WTC11 (cell line): ENCODE results near the gene ECSCR. TPM values are rescaled to one million over a fixed set of nuclear protein-coding genes. Genes with fewer than 3 reads are reported as not detected.

ENCODE experiments used
- ATAC-seq: fragments of 200-7000 bp; cut with Tn5 transposase; 2 replicates; pipeline ENCODE4 v1.10.0; 2021; ENCODE audit warnings: mild to moderate bottlenecking, moderate library complexity
- CTCF ChIA-PET: fragments of 300-600 bp; sonication (Branson Sonifier 250); formaldehyde crosslinking; loops from one replicate; lab custom pipeline; 2021; ENCODE audit warnings: antibody characterized with exemption; lab: Charles Lee
- POLR2A ChIA-PET: fragments of 350-600 bp; sonication (Branson Sonifier 250); formaldehyde crosslinking; loops from one replicate; lab custom pipeline; 2021; ENCODE audit warnings: antibody characterized with exemption; lab: Charles Lee
- DNase-seq: peaks from one replicate; pipeline ENCODE4 v3.0.0; 2021; ENCODE audit warnings: low spot score
- H3K27ac Mint-ChIP-seq: 2 replicates; pipeline ENCODE4 v1.8.0; 2021; ENCODE audit warnings: mixed read lengths
- H3K27me3 Mint-ChIP-seq: 2 replicates; pipeline ENCODE4 v1.8.0; 2021; ENCODE audit warnings: low read depth, mild to moderate bottlenecking, moderate library complexity, mixed read lengths
- H3K36me3 Mint-ChIP-seq: 2 replicates; pipeline ENCODE4 v1.8.0; 2021; ENCODE audit warnings: mixed read lengths
- H3K4me1 Mint-ChIP-seq: 2 replicates; pipeline ENCODE4 v1.8.0; 2022; ENCODE audit warnings: mixed read lengths
- H3K4me3 Mint-ChIP-seq: 2 replicates; pipeline ENCODE4 v1.8.0; 2021; ENCODE audit warnings: mild to moderate bottlenecking, moderate library complexity, mixed read lengths
- H3K9me3 Mint-ChIP-seq: 2 replicates; pipeline ENCODE4 v1.8.0; 2021; ENCODE audit warnings: mixed read lengths
- CBFB ChIP-seq: sonication (generic); formaldehyde crosslinking; IDR thresholded peaks from 2 replicates; pipeline ENCODE4 v1.8.1; 2022; ENCODE audit warnings: mild to moderate bottlenecking, low read depth, missing genetic modification reagents
- CREM ChIP-seq: sonication (generic); formaldehyde crosslinking; IDR thresholded peaks from 2 replicates; pipeline ENCODE4 v1.8.1; 2022; ENCODE audit warnings: mild to moderate bottlenecking, missing genetic modification reagents, moderate library complexity
- CTCF ChIP-seq: fragments of 200-600 bp; IDR thresholded peaks from 2 replicates; pipeline ENCODE4 v1.8.0; 2022; ENCODE audit warnings: antibody characterized with exemption
- ERG ChIP-seq: fragments of 250-450 bp; sonication (Bioruptor Pico); IDR thresholded peaks from 2 replicates; pipeline ENCODE4 v1.8.0; 2021; ENCODE audit warnings: mild to moderate bottlenecking
- FOXK1 ChIP-seq: sonication (generic); formaldehyde crosslinking; IDR thresholded peaks from 2 replicates; pipeline ENCODE4 v1.8.0; 2022; ENCODE audit warnings: mild to moderate bottlenecking, moderate library complexity, missing genetic modification reagents
- FOXP1 ChIP-seq: sonication (generic); formaldehyde crosslinking; IDR thresholded peaks from 2 replicates; pipeline ENCODE4 v1.8.0; 2022; ENCODE audit warnings: missing genetic modification reagents, mild to moderate bottlenecking, moderate library complexity, borderline replicate concordance
- FOXP4 ChIP-seq: sonication (generic); formaldehyde crosslinking; IDR thresholded peaks from 2 replicates; pipeline ENCODE4 v1.8.0; 2022; ENCODE audit warnings: mild to moderate bottlenecking, missing genetic modification reagents
- HMGA2 ChIP-seq: fragments of 250-450 bp; sonication (Bioruptor Pico); IDR thresholded peaks from 2 replicates; pipeline ENCODE4 v1.4.0; 2021; ENCODE audit warnings: mild to moderate bottlenecking, moderate library complexity
- MAX ChIP-seq: sonication (generic); formaldehyde crosslinking; IDR thresholded peaks from 2 replicates; pipeline ENCODE4 v1.8.0; 2022; ENCODE audit warnings: mild to moderate bottlenecking, missing genetic modification reagents
- SMAD3 ChIP-seq: sonication (generic); formaldehyde crosslinking; IDR thresholded peaks from 2 replicates; pipeline ENCODE4 v1.8.0; 2022; ENCODE audit warnings: missing genetic modification reagents, mild to moderate bottlenecking, borderline replicate concordance
- SMAD4 ChIP-seq: sonication (generic); formaldehyde crosslinking; IDR thresholded peaks from 2 replicates; pipeline ENCODE4 v1.8.0; 2022; ENCODE audit warnings: mild to moderate bottlenecking, missing genetic modification reagents
- SP1 ChIP-seq: sonication (generic); formaldehyde crosslinking; conservative IDR thresholded peaks from 2 replicates; pipeline ENCODE4 v1.8.1; 2022; ENCODE audit warnings: missing genetic modification reagents
- STAT6 ChIP-seq: sonication (generic); formaldehyde crosslinking; conservative IDR thresholded peaks from 2 replicates; pipeline ENCODE4 v1.8.1; 2023; ENCODE audit warnings: mild to moderate bottlenecking, low read depth, missing genetic modification reagents, moderate library complexity
- TEAD4 ChIP-seq: sonication (generic); formaldehyde crosslinking; IDR thresholded peaks from 2 replicates; pipeline ENCODE4 v1.8.0; 2022; ENCODE audit warnings: mild to moderate bottlenecking, missing genetic modification reagents
- USF1 ChIP-seq: sonication (generic); formaldehyde crosslinking; IDR thresholded peaks from 2 replicates; pipeline ENCODE4 v1.8.0; 2022; ENCODE audit warnings: mild to moderate bottlenecking, missing genetic modification reagents
- ZNF138 ChIP-seq: sonication (generic); formaldehyde crosslinking; conservative IDR thresholded peaks from 2 replicates; pipeline ENCODE4 v1.8.1; 2022; ENCODE audit warnings: mild to moderate bottlenecking, moderate library complexity, missing genetic modification reagents
- ZNF263 ChIP-seq: sonication (generic); formaldehyde crosslinking; IDR thresholded peaks from 2 replicates; pipeline ENCODE4 v1.8.1; 2022; ENCODE audit warnings: low read depth, mild to moderate bottlenecking, moderate library complexity, missing genetic modification reagents
- ZNF396 ChIP-seq: fragments of 250-450 bp; sonication (Bioruptor Pico); IDR thresholded peaks from 2 replicates; pipeline ENCODE4 v1.8.0; 2021; ENCODE audit warnings: mild to moderate bottlenecking, moderate library complexity, borderline replicate concordance
- ZSCAN18 ChIP-seq: fragments of 250-450 bp; sonication (Bioruptor Pico); IDR thresholded peaks from 2 replicates; pipeline ENCODE4 v2.1.2; 2022; ENCODE audit warnings: mild to moderate bottlenecking, moderate library complexity
- total RNA-seq: library from RNA; stranded (reverse); gene quantifications from 3 replicates; pipeline ENCODE4 v1.2.3, GENCODE V29; 2021
- TF ChIP-seq, protein P1 (sequence below): sonication (generic); formaldehyde crosslinking; IDR thresholded peaks from 2 replicates; pipeline ENCODE4 v1.8.0; 2023; ENCODE audit warnings: mild to moderate bottlenecking, missing genetic modification reagents
- TF ChIP-seq, protein P2 (sequence below): sonication (generic); formaldehyde crosslinking; IDR thresholded peaks from 2 replicates; pipeline ENCODE4 v1.8.1; 2022; ENCODE audit warnings: low read depth, missing genetic modification reagents, borderline replicate concordance

Gene ECSCR
- total RNA-seq, 1 experiment from 2014 or later: 2.7 TPM

DNA sequence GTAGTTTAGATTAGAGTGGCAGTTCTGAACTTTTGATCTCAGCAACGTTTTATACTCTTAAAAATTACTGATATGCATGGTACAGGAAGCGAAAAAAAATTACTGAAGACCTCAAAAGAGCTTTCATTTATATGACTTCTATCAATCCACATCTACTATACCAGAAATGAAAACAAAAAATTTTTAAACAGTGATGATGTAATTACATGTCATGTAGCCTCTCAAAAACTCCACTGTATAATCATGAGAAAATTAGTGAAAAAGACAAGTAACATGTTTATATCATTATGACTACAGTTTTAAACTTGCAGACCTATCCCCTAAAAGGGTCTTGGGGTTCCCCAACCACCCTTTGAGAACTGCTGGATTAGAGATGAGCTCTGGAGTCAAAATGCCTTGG is 32.5 kb downstream of the ECSCR start (continued):
- TF ChIP-seq CBFB (no peak), HMGA2 (CRISPR knock-in tag) (no peak), FOXK1 (CRISPR knock-in tag) (no peak), CTCF (no peak), ZSCAN18 (CRISPR knock-in tag) (no peak)

GRCh38 chr5:139426203-139426885 is 36.2 kb downstream of the ECSCR start:
- no peak for ATAC-seq
- H3K27ac Mint-ChIP-seq: 0 out of 2 replicates have a peak overlapping the region, but pooled peaks have one; percentile 19
- TF ChIP-seq, protein P1, sequence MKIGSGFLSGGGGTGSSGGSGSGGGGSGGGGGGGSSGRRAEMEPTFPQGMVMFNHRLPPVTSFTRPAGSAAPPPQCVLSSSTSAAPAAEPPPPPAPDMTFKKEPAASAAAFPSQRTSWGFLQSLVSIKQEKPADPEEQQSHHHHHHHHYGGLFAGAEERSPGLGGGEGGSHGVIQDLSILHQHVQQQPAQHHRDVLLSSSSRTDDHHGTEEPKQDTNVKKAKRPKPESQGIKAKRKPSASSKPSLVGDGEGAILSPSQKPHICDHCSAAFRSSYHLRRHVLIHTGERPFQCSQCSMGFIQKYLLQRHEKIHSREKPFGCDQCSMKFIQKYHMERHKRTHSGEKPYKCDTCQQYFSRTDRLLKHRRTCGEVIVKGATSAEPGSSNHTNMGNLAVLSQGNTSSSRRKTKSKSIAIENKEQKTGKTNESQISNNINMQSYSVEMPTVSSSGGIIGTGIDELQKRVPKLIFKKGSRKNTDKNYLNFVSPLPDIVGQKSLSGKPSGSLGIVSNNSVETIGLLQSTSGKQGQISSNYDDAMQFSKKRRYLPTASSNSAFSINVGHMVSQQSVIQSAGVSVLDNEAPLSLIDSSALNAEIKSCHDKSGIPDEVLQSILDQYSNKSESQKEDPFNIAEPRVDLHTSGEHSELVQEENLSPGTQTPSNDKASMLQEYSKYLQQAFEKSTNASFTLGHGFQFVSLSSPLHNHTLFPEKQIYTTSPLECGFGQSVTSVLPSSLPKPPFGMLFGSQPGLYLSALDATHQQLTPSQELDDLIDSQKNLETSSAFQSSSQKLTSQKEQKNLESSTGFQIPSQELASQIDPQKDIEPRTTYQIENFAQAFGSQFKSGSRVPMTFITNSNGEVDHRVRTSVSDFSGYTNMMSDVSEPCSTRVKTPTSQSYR: no peak
- TF ChIP-seq CREM (CRISPR knock-in tag) (no peak), CBFB (no peak), ERG (CRISPR knock-in tag) (no peak), SMAD4 (no peak), MAX (CRISPR knock-in tag) (no peak), ZNF396 (CRISPR knock-in tag) (no peak), TEAD4 (no peak), USF1 (no peak), SP1 (no peak), ZNF263 (no peak), STAT6 (CRISPR knock-in tag) (no peak), FOXP4 (CRISPR knock-in tag) (no peak), FOXP1 (CRISPR knock-in tag) (no peak), ZNF138 (CRISPR knock-in tag) (no peak), SMAD3 (no peak)
- TF ChIP-seq, protein P2, sequence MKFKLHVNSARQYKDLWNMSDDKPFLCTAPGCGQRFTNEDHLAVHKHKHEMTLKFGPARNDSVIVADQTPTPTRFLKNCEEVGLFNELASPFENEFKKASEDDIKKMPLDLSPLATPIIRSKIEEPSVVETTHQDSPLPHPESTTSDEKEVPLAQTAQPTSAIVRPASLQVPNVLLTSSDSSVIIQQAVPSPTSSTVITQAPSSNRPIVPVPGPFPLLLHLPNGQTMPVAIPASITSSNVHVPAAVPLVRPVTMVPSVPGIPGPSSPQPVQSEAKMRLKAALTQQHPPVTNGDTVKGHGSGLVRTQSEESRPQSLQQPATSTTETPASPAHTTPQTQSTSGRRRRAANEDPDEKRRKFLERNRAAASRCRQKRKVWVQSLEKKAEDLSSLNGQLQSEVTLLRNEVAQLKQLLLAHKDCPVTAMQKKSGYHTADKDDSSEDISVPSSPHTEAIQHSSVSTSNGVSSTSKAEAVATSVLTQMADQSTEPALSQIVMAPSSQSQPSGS: no peak

More at GRCh38 chr5:139426203-139426885, 36.2 kb downstream of the ECSCR start:
- H3K4me1 Mint-ChIP-seq: no peaks in the 10 kb centered on the region
- POLR2A ChIA-PET: no interaction called here
- H3K27me3 Mint-ChIP-seq: no peaks in the 10 kb centered on the region
- CTCF ChIA-PET: interaction anchor here (9.6 kb wide), 1 partner anchor 89 kb away, joined by 208 read pairs; no protein-coding TSS in a partner anchor
- H3K4me3 Mint-ChIP-seq: no peak overlapping the region
- H3K36me3 Mint-ChIP-seq: peaks cover 31% of the 10 kb centered on the region
- no peaks in the 10 kb centered on the region for H3K9me3 Mint-ChIP-seq
- DNase-seq: no peak
